ENCODE results near the gene FAM3B.
"Not testable (repeated sequence)": the region's sequence is repeated elsewhere in the genome, so short reads cannot be mapped to it uniquely, and the experiment has no call there.

Gene FAM3B

GRCh38 chr21:41349619-41350390, 33.2 kb downstream of the FAM3B start:
- H3K4me3 ChIP-seq (ENCODE audit: low read depth, low read length): no peak overlapping the region
- no peak for DNase-seq
- in situ Hi-C loops (cut with HindIII; ENCODE audit: low pct_ligation_motif_present, low sequenced_read_pairs): no loop called here

GRCh38 chr21:41350436-41351155, 34.0 kb downstream of the FAM3B start:
- Histone ChIP-seq H3K4me3 (ENCODE audit: low read depth, low read length) (no peak overlapping the region), H3K27ac (no peak overlapping the region), H3K27me3 (replicated peaks) (no peaks in the 10 kb centered on the region), H3K36me3 (replicated peaks) (no peaks in the 10 kb centered on the region)
- DNase-seq: no peak
- no peak for TF ChIP-seq CTCF (IDR thresholded peaks at IDR 0.05; ENCODE audit: low read depth, low read length, missing control alignments)
- in situ Hi-C loops (cut with HindIII; ENCODE audit: low pct_ligation_motif_present, low sequenced_read_pairs): no loop called here

More at GRCh38 chr21:41349619-41350390, 33.2 kb downstream of the FAM3B start:
- Histone ChIP-seq H3K27me3 (replicated peaks) (no peaks in the 10 kb centered on the region), H3K27ac (no peak overlapping the region), H3K36me3 (replicated peaks) (no peaks in the 10 kb centered on the region)
- TF ChIP-seq CTCF (IDR thresholded peaks at IDR 0.05; ENCODE audit: low read depth, low read length, missing control alignments): no peak

- no peak overlapping the region for H3K4me3 ChIP-seq (ENCODE audit: low read depth, low read length)
- DNase-seq: no peak
- in situ Hi-C loops (cut with HindIII; ENCODE audit: low pct_ligation_motif_present, low sequenced_read_pairs): no loop called here
- no peak for TF ChIP-seq CTCF (IDR thresholded peaks at IDR 0.05; ENCODE audit: low read depth, low read length, missing control alignments)
- H3K27ac ChIP-seq: no peak overlapping the region
- no peaks in the 10 kb centered on the region for H3K27me3 ChIP-seq (replicated peaks)
- H3K36me3 ChIP-seq (replicated peaks): no peaks in the 10 kb centered on the region
Measured at GRCh38 chr21:41357546-41357945, 40.9 kb downstream of the FAM3B start.

GRCh38 chr21:41358193-41359166, 41.9 kb downstream of the FAM3B start:
- no peaks in the 10 kb centered on the region for H3K27me3 ChIP-seq (replicated peaks)
- in situ Hi-C loops (cut with HindIII; ENCODE audit: low pct_ligation_motif_present, low sequenced_read_pairs): no loop called here
- no peak for DNase-seq
- TF ChIP-seq CTCF (IDR thresholded peaks at IDR 0.05; ENCODE audit: low read depth, low read length, missing control alignments): no peak
- no peak overlapping the region for H3K4me3 ChIP-seq (ENCODE audit: low read depth, low read length)
- H3K27ac ChIP-seq: no peak overlapping the region
- no peaks in the 10 kb centered on the region for H3K36me3 ChIP-seq (replicated peaks)

DNA sequence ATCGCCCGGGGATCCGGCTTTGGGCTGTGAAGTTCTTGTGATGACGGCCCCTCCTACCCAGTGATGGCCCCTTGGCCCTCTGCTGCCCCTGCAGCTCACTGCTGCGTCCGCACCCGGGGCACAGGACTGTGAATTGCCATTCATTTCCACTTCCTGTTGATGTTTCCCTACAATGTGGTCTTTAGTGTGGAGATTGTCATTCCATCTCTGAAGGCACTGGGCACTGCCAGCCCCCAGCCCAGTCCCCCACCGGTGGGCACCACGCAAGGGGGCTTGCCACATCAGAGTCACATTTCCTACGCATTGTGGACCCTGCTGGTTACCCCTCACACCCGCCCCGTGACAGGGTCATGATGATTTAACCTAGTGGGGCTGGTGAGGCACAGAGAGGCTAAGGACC, 42.7 kb downstream of the FAM3B start:
- no peak for DNase-seq
- peak; percentile 28 for TF ChIP-seq CTCF (IDR thresholded peaks at IDR 0.05; ENCODE audit: low read depth, low read length, missing control alignments)
- Histone ChIP-seq H3K27me3 (replicated peaks) (no peaks in the 10 kb centered on the region), H3K36me3 (replicated peaks) (no peaks in the 10 kb centered on the region), H3K4me3 (ENCODE audit: low read depth, low read length) (no peak overlapping the region), H3K27ac (no peak overlapping the region)
- in situ Hi-C loops (cut with HindIII; ENCODE audit: low pct_ligation_motif_present, low sequenced_read_pairs): no loop called here

DNA sequence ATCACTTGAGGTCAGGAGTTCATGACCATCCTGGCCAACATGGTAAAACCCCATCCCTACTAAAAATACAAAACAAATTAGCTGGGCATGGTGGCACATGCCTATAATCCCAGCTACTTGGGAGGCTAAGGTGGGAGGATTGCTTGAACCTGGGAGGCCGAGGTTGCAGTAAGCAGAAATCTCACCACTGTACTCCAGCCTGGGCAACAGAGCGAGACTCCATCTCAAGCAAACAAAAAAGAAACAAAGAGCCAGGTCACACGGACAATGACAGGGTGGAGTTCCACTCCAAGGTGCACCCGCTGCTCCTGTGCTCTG, 43.1 kb downstream of the FAM3B start:
- in situ Hi-C loops (cut with HindIII; ENCODE audit: low pct_ligation_motif_present, low sequenced_read_pairs); H3K27ac ChIP-seq; H3K27me3 ChIP-seq (replicated peaks): not testable (repeated sequence)

More for the DNA sequence above, 43.1 kb downstream of the FAM3B start:
- not testable (repeated sequence) for H3K36me3 ChIP-seq (replicated peaks); H3K4me3 ChIP-seq (ENCODE audit: low read depth, low read length); DNase-seq
